Measurements from ENCODE around the gene HDAC11. TPM values are rescaled to one million over a fixed set of nuclear protein-coding genes. Genes with fewer than 3 reads are reported as not detected.
A peak's percentile ranks its signal among the peaks of the same experiment; 100 is the strongest.

Gene HDAC11
- total and polyA plus RNA-seq, 9 of the 15 experiments (the other 6 are each of a cell fraction or from before 2014, with no cell fraction given), result 0.60 to 6.0 (median 4.5) TPM

GRCh38 chr3:13546667-13547171 lies 66.6 kb downstream of the HDAC11 start (continued):
- TF ChIP-seq USF1 (CRISPR knock-in tag; IDR thresholded peaks at IDR 0.05), result no peak
- no peak for TF ChIP-seq ZBTB1 (CRISPR knock-in tag; IDR thresholded peaks at IDR 0.05; ENCODE audit: borderline replicate concordance, low read depth)
- no peak for TF ChIP-seq ZNF134 (CRISPR knock-in tag; conservative IDR thresholded peaks at IDR 0.05)
- TF ChIP-seq ELF2 (CRISPR knock-in tag; IDR thresholded peaks at IDR 0.05), result no peak
- no peak for TF ChIP-seq BRF1 (IDR thresholded peaks at IDR 0.05; ENCODE audit: borderline replicate concordance, extremely low read depth, insufficient read length)
- no peak for TF ChIP-seq DLX4 (CRISPR knock-in tag; IDR thresholded peaks at IDR 0.05)
- TF ChIP-seq SMARCA5 (IDR thresholded peaks at IDR 0.05), result no peak
- TF ChIP-seq LCOR (CRISPR knock-in tag; IDR thresholded peaks at IDR 0.05), result peak; percentile 99
- TF ChIP-seq E2F1 (CRISPR knock-in tag; IDR thresholded peaks at IDR 0.05), result no peak
- no peak for TF ChIP-seq RAD51 (IDR thresholded peaks at IDR 0.05; ENCODE audit: borderline replicate concordance, low read depth)
- TF ChIP-seq XRCC5 (IDR thresholded peaks at IDR 0.05; ENCODE audit: low read depth, low read length), result no peak
- TF ChIP-seq ZNF512 (tag; IDR thresholded peaks at IDR 0.05), result no peak
- no peak for TF ChIP-seq GTF2A2 (tag; IDR thresholded peaks at IDR 0.05)
- no peak for TF ChIP-seq ZNF444 (CRISPR knock-in tag; IDR thresholded peaks at IDR 0.05)
- peak; percentile 75; the same call in 1 of the 2 replicates for TF ChIP-seq L3MBTL2 (IDR thresholded peaks at IDR 0.05)
- TF ChIP-seq HINFP (tag; conservative IDR thresholded peaks at IDR 0.05; ENCODE audit: low read depth), result no peak
- TF ChIP-seq TOE1 (IDR thresholded peaks at IDR 0.05; ENCODE audit: borderline replicate concordance), result peak; percentile 67; the same call in 1 of the 2 replicates
- TF ChIP-seq TOE1 (CRISPR knock-in tag; IDR thresholded peaks at IDR 0.05; ENCODE audit: borderline replicate concordance, low read depth), result no peak
- TF ChIP-seq ZKSCAN8 (CRISPR knock-in tag; IDR thresholded peaks at IDR 0.05), result no peak
- no peak for TF ChIP-seq ZFP30 (CRISPR knock-in tag; IDR thresholded peaks at IDR 0.05; ENCODE audit: borderline replicate concordance)
- TF ChIP-seq CLOCK (CRISPR knock-in tag; IDR thresholded peaks at IDR 0.05; ENCODE audit: borderline replicate concordance), result no peak

All from K562 (cell line).